HG03095 (cell line): Measurements from ENCODE around the gene GSTCD.
"Not testable (repeated sequence)": the region's sequence is repeated elsewhere in the genome, so short reads cannot be mapped to it uniquely, and the experiment has no call there.

ENCODE experiments used
- ATAC-seq: cut with Tn5 transposase; IDR thresholded peaks from one replicate; pipeline ENCODE4 v1.9.1; 2021; ENCODE audit warnings: moderate library complexity; ENCODE audit not compliant: unreplicated experiment

GSTCD gene

GRCh38 chr4:105797225-105797624 is 88.6 kb downstream of the GSTCD start:
- ATAC-seq = no peak

DNA sequence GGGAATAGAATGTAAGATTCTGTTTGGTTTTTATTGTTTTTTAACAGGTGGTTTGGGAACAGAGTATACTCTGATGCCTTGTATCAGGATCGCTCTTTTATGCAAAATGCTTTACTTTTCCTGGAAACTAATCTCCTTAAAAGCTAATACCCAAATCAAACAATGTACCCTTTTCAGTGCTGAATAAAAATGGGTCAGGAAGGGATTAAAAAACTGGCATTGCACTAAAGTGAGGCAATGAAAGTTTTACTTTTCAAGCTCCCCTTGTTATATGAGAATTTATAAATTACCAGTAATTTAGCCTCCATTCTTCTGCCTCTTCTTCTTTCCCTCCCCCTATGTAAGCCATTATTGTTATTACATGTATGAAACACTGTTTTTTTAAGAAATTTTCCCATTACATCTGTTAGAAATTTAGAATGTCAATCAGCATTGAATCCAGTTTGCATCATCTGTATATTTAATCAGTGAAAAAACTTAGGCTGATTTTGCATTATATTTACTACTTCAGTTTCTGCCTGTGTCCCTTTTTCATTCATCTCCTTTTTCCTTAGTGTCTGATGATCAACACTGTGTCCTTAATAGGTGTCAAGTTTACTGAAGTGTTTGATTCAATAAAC is 97.0 kb downstream of the GSTCD start:
- no peak for ATAC-seq

DNA sequence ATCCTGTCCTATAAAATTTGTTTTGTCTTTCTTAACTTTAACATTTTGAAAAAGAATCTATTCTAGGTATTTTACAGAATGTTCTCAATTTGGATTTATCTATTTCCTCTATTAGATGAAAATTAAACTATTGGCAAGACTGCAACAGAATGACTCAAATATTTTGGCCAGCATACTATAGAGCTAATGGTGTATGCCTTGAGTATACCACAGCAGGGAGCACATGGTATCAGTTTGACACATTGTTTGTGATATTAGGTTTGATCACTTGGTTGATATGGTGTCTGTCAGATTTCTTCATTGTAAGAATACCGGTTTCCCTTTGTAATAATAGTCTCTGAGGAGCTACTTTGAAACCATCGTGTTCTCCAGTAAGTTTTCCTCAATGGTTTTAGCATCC is 98.9 kb downstream of the GSTCD start:
- no peak for ATAC-seq

- ATAC-seq = no peak
These were observed 99.6 kb downstream of the GSTCD start for GRCh38 chr4:105808030-105808749.

DNA sequence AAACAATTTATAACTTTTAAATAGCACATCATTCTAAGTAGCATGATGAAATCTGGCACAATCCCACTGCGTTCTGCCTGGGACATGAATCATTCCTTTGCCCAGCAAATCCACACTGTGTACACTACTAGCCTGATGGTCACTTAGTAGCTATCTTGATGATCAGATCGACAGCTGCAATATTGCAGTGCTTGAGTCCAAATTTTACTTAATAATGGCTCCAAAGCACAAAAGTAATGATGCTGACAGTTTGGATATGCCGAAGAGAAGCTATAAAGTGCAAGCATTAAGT is 100.1 kb downstream of the GSTCD start:
- ATAC-seq = no peak

GRCh38 chr4:105815701-105816100 is 107.1 kb downstream of the GSTCD start:
- ATAC-seq = no peak

DNA sequence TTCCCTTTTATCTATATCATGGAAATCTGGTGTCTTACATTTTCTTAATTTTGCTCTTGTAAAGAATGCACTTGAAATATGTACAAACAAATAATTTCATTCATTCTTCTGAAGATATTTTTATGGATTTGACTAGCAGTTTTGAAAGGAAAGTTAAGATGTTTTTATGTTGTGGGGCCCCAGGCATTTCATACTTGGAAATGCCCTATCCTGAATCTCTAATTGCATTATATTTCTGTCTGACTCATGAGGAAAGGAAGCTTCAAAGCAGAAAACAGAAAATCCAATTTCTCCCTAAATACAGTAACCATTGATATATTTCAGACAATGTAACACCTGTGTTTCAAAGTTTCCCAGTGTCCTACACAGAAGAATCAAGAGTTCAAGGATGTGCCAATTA is 113.5 kb downstream of the GSTCD start:
- no peak for ATAC-seq

DNA sequence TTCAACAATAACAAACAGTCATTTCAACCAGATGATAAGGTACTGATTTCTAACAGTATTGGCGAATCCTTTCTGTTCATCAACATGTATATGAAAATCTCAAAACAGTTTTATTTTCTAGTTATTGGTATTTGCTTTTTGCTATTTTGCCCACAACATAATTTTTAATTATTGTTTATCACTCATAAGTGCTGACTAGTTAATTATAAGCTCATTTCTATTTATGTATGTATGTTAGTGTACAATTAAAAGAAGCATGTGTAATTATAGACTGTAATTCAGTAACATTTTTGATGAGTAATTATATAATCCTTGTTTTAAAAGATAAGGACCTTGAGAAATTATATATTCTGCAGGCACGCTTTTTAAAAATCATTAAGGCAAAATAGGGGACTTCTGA is 119.5 kb downstream of the GSTCD start:
- no peak for ATAC-seq

DNA sequence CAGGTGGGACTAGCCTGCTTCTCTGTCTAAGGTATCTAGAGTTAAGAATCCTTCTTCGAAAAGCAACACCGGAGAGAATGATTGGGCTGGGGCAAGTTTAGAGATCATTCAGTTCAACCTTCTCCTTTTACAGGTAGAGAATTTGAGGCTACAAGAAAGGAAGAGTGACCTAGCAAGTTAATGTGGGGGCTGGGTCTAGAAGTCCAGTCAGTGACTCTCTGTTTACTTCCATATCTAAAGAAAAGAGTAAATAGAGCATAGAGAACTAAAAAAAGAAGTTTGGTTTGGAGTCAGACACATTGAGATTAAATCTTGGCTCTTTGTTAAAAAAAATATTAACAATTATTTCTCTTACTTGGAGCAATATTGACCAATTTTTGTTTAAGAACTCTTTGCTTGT is 122.6 kb downstream of the GSTCD start:
- ATAC-seq = no peak

DNA sequence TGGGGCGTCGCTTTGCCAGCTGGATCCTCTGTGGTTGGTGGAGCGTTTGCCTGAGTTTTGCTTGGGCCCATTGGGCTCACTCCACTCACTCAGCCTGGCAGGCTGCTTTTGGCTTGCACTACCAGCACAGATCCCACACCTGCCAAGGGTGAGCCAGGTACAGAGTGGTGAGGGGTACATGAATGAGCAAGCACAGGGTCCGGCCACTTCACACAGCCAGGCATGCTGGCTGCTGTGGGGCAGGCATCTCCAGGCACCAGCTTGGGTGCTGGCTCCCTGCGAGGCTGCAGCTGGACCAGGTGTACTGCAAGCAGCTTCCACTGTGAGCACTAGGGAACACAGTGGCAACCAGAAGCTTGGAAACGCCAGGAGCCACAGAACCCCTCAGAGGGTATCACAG is 126.6 kb downstream of the GSTCD start:
- no peak for ATAC-seq

DNA sequence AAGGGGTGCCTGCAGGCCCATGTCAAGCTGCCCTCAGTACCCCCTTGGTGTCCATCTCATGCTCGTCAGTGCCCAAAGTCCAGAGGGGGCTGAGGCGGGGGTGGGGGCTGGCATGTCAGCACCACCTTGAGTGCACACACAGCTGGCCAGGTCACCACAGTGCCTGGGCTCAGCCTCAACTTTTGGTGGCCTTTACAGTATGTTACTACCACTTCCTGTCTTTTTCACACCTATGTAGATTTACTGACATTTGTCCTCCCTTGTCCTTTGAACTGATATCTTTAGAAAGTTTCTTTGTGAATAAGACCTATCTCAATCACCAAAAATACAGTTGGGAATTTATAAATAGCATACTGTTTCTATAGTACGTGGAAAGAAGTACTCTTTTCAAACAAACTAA is 128.0 kb downstream of the GSTCD start:
- no peak for ATAC-seq

GRCh38 chr4:105837037-105837436 is 128.5 kb downstream of the GSTCD start:
- no peak for ATAC-seq

GRCh38 chr4:105838082-105838481 is 129.5 kb downstream of the GSTCD start:
- ATAC-seq = no peak

- no peak for ATAC-seq
These were observed 132.0 kb downstream of the GSTCD start for GRCh38 chr4:105840426-105841174.

GRCh38 chr4:105843941-105844340 is 135.4 kb downstream of the GSTCD start:
- ATAC-seq = no peak

- no peak for ATAC-seq
These were observed 137.0 kb downstream of the GSTCD start for GRCh38 chr4:105845559-105845958.

DNA sequence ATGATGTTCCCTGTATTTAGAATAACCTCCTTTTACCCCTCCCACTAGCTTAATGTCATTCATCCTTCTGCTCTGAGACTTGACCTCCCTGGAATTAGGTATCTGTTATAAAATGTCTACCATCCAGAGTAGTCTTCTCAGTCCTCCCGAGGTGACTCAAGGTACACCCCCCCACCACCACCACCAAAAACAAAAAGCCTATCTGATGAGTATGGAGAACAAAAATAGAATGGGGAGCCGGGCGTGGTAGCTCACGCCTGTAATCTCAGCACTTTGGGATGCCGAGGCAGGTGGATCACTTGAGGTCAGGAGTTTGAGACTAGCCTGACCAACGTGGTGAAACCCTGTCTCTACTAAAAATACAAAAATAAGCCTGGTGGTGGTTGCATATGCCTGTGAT is 139.8 kb downstream of the GSTCD start:
- not testable (repeated sequence) for ATAC-seq

DNA sequence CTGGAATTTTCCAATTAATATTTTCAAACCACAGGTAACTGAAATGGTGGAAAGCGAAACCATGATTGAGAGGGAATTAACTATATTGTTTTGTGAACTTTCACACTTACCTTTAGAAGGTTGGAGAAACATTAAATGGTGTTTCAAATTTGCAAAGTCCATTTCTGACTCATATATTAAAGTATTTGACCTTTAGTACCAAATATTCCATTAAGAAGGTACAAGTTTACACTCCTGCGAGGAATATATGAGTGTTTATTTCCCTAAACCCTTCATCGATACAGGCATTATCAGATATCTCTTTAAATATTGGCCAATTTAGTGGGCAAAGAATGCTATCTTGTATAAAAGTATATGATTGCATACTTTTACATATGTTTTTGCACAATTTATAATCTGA is 142.6 kb downstream of the GSTCD start:
- no peak for ATAC-seq

DNA sequence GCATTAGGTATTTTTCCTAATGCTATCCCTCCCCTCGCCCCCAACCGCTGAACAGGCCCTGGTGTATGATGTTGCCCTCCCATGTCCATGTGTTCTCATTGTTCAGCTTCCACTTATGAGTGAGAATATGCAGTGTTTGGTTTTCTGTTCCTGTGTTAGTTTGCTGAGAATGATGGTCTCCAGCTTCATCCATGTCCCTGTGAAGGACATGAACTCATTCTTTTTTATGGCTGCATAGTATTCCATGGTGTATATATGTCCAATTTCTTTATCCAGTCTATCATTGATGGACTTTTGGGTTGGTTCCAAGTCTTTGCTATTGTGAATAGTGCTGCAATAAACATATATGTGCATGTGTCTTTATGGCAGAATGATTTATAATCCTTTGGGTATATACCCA is 143.6 kb downstream of the GSTCD start:
- not testable (repeated sequence) for ATAC-seq

GRCh38 chr4:105858466-105859040 is 150.0 kb downstream of the GSTCD start:
- no peak for ATAC-seq

GRCh38 chr4:105859233-105859632 is 150.6 kb downstream of the GSTCD start:
- no peak for ATAC-seq

DNA sequence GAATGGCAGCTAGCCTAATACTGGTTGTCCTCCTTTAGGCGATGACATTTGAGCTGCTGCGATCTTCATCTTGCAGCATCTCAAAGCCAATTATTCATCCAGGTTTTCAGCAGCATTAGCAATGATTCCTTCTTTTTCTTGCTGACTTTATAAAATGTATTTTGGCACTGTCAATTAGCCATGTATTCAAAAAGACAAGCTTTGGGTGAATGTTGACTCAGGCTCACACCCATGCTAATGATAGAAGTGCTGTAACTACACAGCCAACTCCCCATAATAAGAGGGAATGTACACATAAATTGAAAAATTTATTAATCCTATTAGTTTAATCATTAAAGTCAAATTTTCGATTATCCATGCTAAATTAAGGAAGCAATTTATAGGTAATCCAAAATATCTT is 162.4 kb downstream of the GSTCD start:
- no peak for ATAC-seq
